ENCODE data around the gene SGK2. TPM values are rescaled to one million over a fixed set of nuclear protein-coding genes. Genes with fewer than 3 reads are reported as not detected.
A peak's percentile ranks its signal among the peaks of the same experiment; 100 is the strongest.

Gene SGK2
- total and polyA plus RNA-seq, 2 of the 13 experiments (the other 11 are each of a cell fraction or from before 2014, with no cell fraction given) = 6.2 to 29.4 TPM

- no peak for TF ChIP-seq FLYWCH1 (CRISPR knock-in tag; IDR thresholded peaks at IDR 0.05)
- 0 out of 2 replicates have a peak, but pooled peaks have one; percentile 3 for TF ChIP-seq DR1 (CRISPR knock-in tag; IDR thresholded peaks at IDR 0.05)
- 0 out of 2 replicates have a peak, but pooled peaks have one; percentile 50 for TF ChIP-seq PAX8 (CRISPR knock-in tag; IDR thresholded peaks at IDR 0.05; ENCODE audit: borderline replicate concordance)
- peak; percentile 51; the same call in 1 of the 2 replicates for TF ChIP-seq HDAC1 (CRISPR knock-in tag; IDR thresholded peaks at IDR 0.05)
- TF ChIP-seq ETS1 (CRISPR knock-in tag; IDR thresholded peaks at IDR 0.05) = no peak
- TF ChIP-seq ZBTB20 (CRISPR knock-in tag; IDR thresholded peaks at IDR 0.05; ENCODE audit: borderline replicate concordance, low read depth) = no peak
- TF ChIP-seq REXO4 (CRISPR knock-in tag; IDR thresholded peaks at IDR 0.05; ENCODE audit: borderline replicate concordance) = 0 out of 2 replicates have a peak, but pooled peaks have one; percentile 12
- TF ChIP-seq ZNF44 (CRISPR knock-in tag; IDR thresholded peaks at IDR 0.05) = peak; percentile 84
- TF ChIP-seq KLF13 (CRISPR knock-in tag; IDR thresholded peaks at IDR 0.05) = no peak
- 0 out of 2 replicates have a peak, but pooled peaks have one; percentile 48 for TF ChIP-seq RELA (CRISPR knock-in tag; IDR thresholded peaks at IDR 0.05)
- 0 out of 2 replicates have a peak, but pooled peaks have one; percentile 29 for TF ChIP-seq ZBTB37 (CRISPR knock-in tag; IDR thresholded peaks at IDR 0.05)
- TF ChIP-seq ERF (CRISPR knock-in tag; IDR thresholded peaks at IDR 0.05) = no peak
- no peak for TF ChIP-seq TIGD3 (CRISPR knock-in tag; IDR thresholded peaks at IDR 0.05; ENCODE audit: borderline replicate concordance)
- peak; percentile 85; the same call in 1 of the 2 replicates for TF ChIP-seq ZNF619 (CRISPR knock-in tag; IDR thresholded peaks at IDR 0.05)
- peak; percentile 48 for TF ChIP-seq GATAD1 (CRISPR knock-in tag; IDR thresholded peaks at IDR 0.05)
- TF ChIP-seq ZNF430 (CRISPR knock-in tag; IDR thresholded peaks at IDR 0.05) = peak; percentile 37; the same call in 1 of the 2 replicates
- TF ChIP-seq ZNF562 (CRISPR knock-in tag; IDR thresholded peaks at IDR 0.05; ENCODE audit: borderline replicate concordance) = no peak
- TF ChIP-seq REL (CRISPR knock-in tag; conservative IDR thresholded peaks at IDR 0.05) = 0 out of 2 replicates have a peak, but pooled peaks have one; percentile 30
- 0 out of 2 replicates have a peak, but pooled peaks have one; percentile 23 for TF ChIP-seq ZNF331 (CRISPR knock-in tag; IDR thresholded peaks at IDR 0.05)
- peak; percentile 69; the same call in 1 of the 2 replicates for TF ChIP-seq ZNF839 (CRISPR knock-in tag; IDR thresholded peaks at IDR 0.05; ENCODE audit: borderline replicate concordance)
- 0 out of 2 replicates have a peak, but pooled peaks have one; percentile 24 for TF ChIP-seq MXD1 (CRISPR knock-in tag; IDR thresholded peaks at IDR 0.05)
- TF ChIP-seq ZNF713 (CRISPR knock-in tag; IDR thresholded peaks at IDR 0.05) = 0 out of 2 replicates have a peak, but pooled peaks have one; percentile 63
- peak; percentile 66; the same call in 1 of the 2 replicates for TF ChIP-seq CBX5 (CRISPR knock-in tag; IDR thresholded peaks at IDR 0.05; ENCODE audit: borderline replicate concordance)
- TF ChIP-seq ZNF747 (CRISPR knock-in tag; IDR thresholded peaks at IDR 0.05; ENCODE audit: borderline replicate concordance) = no peak
Measured at GRCh38 chr20:43537921-43538877, 20.6 kb upstream of the SGK2 start (continued).

Measured in HepG2 (cell line).